Measurements from ENCODE around the gene MICAL2.

- no peak for TF ChIP-seq CTCF (IDR thresholded peaks at IDR 0.05)
- no peak for TF ChIP-seq POLR2A (IDR thresholded peaks at IDR 0.05)
These were observed 4.3 kb upstream of the MICAL2 start for GRCh38 chr11:12106101-12106500.

All from thyroid gland (tissue), 4 donors.